Measurements from ENCODE around the gene PLCD1. TPM values are rescaled to one million over a fixed set of nuclear protein-coding genes. Genes with fewer than 3 reads are reported as not detected.
A peak's percentile ranks its signal among the peaks of the same experiment; 100 is the strongest.

PLCD1 gene
- total RNA-seq, 2 donors from 2014 or later = 29.7 to 176 TPM

- H3K27me3 ChIP-seq (replicated peaks; ENCODE audit: insufficient read depth) = no peaks in the 10 kb centered on the region
- TF ChIP-seq POLR2AphosphoS5 (IDR thresholded peaks at IDR 0.05) (peak; percentile 22), POLR2A (IDR thresholded peaks at IDR 0.05) (no peak), CTCF (IDR thresholded peaks at IDR 0.05) (peak; percentile 13 to 84 (median 78))
- H3K4me1 ChIP-seq (replicated peaks) = no peaks in the 10 kb centered on the region
- H3K27ac ChIP-seq = no peak overlapping the region
- DNase-seq (ENCODE audit: low spot score) = peak; percentile 50
- no peak overlapping the region for H3K4me3 ChIP-seq
- intact Hi-C loops (cut with DNase I) = loop anchor here (1.0 kb wide), 1 partner anchor 112 kb away; no protein-coding TSS in a partner anchor
- 55% methylated on average over 7 of the region's 7 CpGs for WGBS
- H3K36me3 ChIP-seq = no peaks in the 10 kb centered on the region
- no peaks in the 10 kb centered on the region for H3K9me3 ChIP-seq
Measured at GRCh38 chr3:37967260-37967881, 62.1 kb downstream of the PLCD1 start.

- Histone ChIP-seq H3K4me1 (replicated peaks) (no peaks in the 10 kb centered on the region), H3K36me3 (no peaks in the 10 kb centered on the region), H3K9me3 (no peaks in the 10 kb centered on the region), H3K27me3 (replicated peaks; ENCODE audit: insufficient read depth) (no peaks in the 10 kb centered on the region), H3K4me3 (no peak overlapping the region), H3K27ac (no peak overlapping the region)
- TF ChIP-seq CTCF (IDR thresholded peaks at IDR 0.05) = no peak
- TF ChIP-seq POLR2A (IDR thresholded peaks at IDR 0.05) = no peak
- TF ChIP-seq POLR2AphosphoS5 (IDR thresholded peaks at IDR 0.05) = no peak
- DNase-seq (ENCODE audit: low spot score) = no peak
- intact Hi-C loops (cut with DNase I) = no loop called here
- WGBS = 36% methylated on average over 1 of the region's 1 CpG
Measured at GRCh38 chr3:37964716-37965115, 64.7 kb downstream of the PLCD1 start.

- intact Hi-C loops (cut with DNase I) = no loop called here
- Histone ChIP-seq H3K4me3 (no peak overlapping the region), H3K27me3 (replicated peaks; ENCODE audit: insufficient read depth) (no peaks in the 10 kb centered on the region), H3K4me1 (replicated peaks) (no peaks in the 10 kb centered on the region), H3K9me3 (no peaks in the 10 kb centered on the region), H3K27ac (no peak overlapping the region), H3K36me3 (no peaks in the 10 kb centered on the region)
- WGBS = 95% methylated on average over 3 of the region's 3 CpGs
- TF ChIP-seq POLR2A (IDR thresholded peaks at IDR 0.05) = no peak
- TF ChIP-seq CTCF (IDR thresholded peaks at IDR 0.05) = no peak
- TF ChIP-seq POLR2AphosphoS5 (IDR thresholded peaks at IDR 0.05) = no peak
- DNase-seq (ENCODE audit: low spot score) = no peak
Measured at GRCh38 chr3:37964146-37964545, 65.3 kb downstream of the PLCD1 start.

GRCh38 chr3:37963635-37964034 is 65.8 kb downstream of the PLCD1 start:
- H3K27ac ChIP-seq = no peak overlapping the region
- H3K27me3 ChIP-seq (replicated peaks; ENCODE audit: insufficient read depth) = no peaks in the 10 kb centered on the region
- WGBS = 65% methylated on average over 3 of the region's 3 CpGs

More at GRCh38 chr3:37963635-37964034, 65.8 kb downstream of the PLCD1 start:
- intact Hi-C loops (cut with DNase I) = no loop called here
- TF ChIP-seq POLR2AphosphoS5 (IDR thresholded peaks at IDR 0.05) (no peak), CTCF (IDR thresholded peaks at IDR 0.05) (no peak), POLR2A (IDR thresholded peaks at IDR 0.05) (no peak)
- H3K4me1 ChIP-seq (replicated peaks) = no peaks in the 10 kb centered on the region
- H3K9me3 ChIP-seq = no peaks in the 10 kb centered on the region
- H3K4me3 ChIP-seq = no peak overlapping the region
- no peak for DNase-seq (ENCODE audit: low spot score)
- no peaks in the 10 kb centered on the region for H3K36me3 ChIP-seq
